SH-SY5Y (cell line): ENCODE measurements around the gene C17orf75.

Experiments used
- GATA2 ChIP-seq: IDR thresholded peaks from 2 replicates; pipeline ENCODE4 v1.6.1; 2011; ENCODE audit warnings: mild to moderate bottlenecking, low read depth, low read length
- GATA3 ChIP-seq: IDR thresholded peaks from 2 replicates; pipeline ENCODE4 v1.6.1; 2011; ENCODE audit warnings: low read depth, mild to moderate bottlenecking, low read length, moderate library complexity

DNA sequence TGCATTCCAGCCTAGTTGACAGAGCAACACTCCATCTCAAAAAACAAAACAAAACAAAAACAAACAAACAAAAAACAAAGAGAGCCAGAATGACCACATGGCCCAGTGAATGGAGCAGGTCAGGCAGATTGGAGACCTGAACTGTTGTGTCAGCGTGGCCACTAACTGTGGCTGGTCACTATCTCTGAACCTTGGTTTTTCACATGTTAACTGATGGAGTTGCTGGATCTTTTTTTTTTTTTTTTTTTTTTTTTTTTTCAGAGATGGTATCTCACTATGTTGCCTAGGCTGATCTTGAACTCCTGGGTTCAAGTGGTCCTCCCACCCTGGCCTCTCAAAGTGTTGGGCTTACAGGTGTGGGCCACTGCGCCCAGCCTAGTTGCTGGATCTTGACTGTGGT lies 44.5 kb downstream of the C17orf75 start:
- TF ChIP-seq GATA3 = no peak
- TF ChIP-seq GATA2 = no peak
